COR-L47 (cell line): ENCODE data around the gene TRIM58.

Experiments
- DNase-seq: peaks from one replicate; lab custom pipeline; 2025; lab: John Stamatoyannopoulos, UW

Gene TRIM58

GRCh38 chr1:247895163-247895637 lies 38.2 kb downstream of the TRIM58 start, which contains the start of gene OR2W3:
Gene OR2W3 (plus strand): TSS chr1:247895587. CDS start chr1:247895587, 0 bp downstream.
- DNase-seq = no peak

GRCh38 chr1:247895976-247896375 lies 39.0 kb downstream of the TRIM58 start:
- no peak for DNase-seq

- no peak for DNase-seq
These were observed 47.1 kb downstream of the TRIM58 start for GRCh38 chr1:247904122-247904521.

- no peak for DNase-seq
These were observed 48.2 kb downstream of the TRIM58 start for GRCh38 chr1:247905181-247905580.

GRCh38 chr1:247905910-247906503 lies 49.0 kb downstream of the TRIM58 start:
- no peak for DNase-seq

- no peak for DNase-seq
These were observed 49.6 kb downstream of the TRIM58 start for GRCh38 chr1:247906504-247907047.

GRCh38 chr1:247908766-247909165 lies 51.8 kb downstream of the TRIM58 start:
- DNase-seq = no peak

- DNase-seq = no peak
These were observed 56.8 kb downstream of the TRIM58 start for GRCh38 chr1:247913786-247914185.

- no peak for DNase-seq
These were observed 58.1 kb downstream of the TRIM58 start for GRCh38 chr1:247914941-247915662.

GRCh38 chr1:247919952-247920351 lies 63.0 kb downstream of the TRIM58 start, which contains the start of gene OR2T8:
Gene OR2T8 (plus strand): TSS chr1:247920252. CDS start chr1:247921018, 766 bp downstream.
- no peak for DNase-seq

GRCh38 chr1:247923941-247924340 lies 67.0 kb downstream of the TRIM58 start:
- DNase-seq = no peak

- no peak for DNase-seq
These were observed 67.9 kb downstream of the TRIM58 start, which contains the start of gene OR2AJ1 for GRCh38 chr1:247924868-247925267. Gene OR2AJ1 (plus strand): TSS chr1:247924889. CDS start chr1:247933769, 8,880 bp downstream.
